B cell (primary cell): ENCODE results near the gene FIGNL2.

Experiments used
- EZH2 ChIP-seq: IDR thresholded peaks from 2 replicates; pipeline ENCODE4 v1.6.1; 2012; ENCODE audit warnings: borderline replicate concordance, low read depth, mild to moderate bottlenecking, moderate library complexity, low read length; ENCODE audit not compliant: insufficient read depth, poor library complexity, severe bottlenecking
- TF ChIP-seq, protein P1 (sequence below): fragments of 200-600 bp; IDR thresholded peaks from one replicate; pipeline ENCODE4 v1.8.0; 2022; ENCODE audit warnings: antibody characterized with exemption, mild to moderate bottlenecking

DNA sequence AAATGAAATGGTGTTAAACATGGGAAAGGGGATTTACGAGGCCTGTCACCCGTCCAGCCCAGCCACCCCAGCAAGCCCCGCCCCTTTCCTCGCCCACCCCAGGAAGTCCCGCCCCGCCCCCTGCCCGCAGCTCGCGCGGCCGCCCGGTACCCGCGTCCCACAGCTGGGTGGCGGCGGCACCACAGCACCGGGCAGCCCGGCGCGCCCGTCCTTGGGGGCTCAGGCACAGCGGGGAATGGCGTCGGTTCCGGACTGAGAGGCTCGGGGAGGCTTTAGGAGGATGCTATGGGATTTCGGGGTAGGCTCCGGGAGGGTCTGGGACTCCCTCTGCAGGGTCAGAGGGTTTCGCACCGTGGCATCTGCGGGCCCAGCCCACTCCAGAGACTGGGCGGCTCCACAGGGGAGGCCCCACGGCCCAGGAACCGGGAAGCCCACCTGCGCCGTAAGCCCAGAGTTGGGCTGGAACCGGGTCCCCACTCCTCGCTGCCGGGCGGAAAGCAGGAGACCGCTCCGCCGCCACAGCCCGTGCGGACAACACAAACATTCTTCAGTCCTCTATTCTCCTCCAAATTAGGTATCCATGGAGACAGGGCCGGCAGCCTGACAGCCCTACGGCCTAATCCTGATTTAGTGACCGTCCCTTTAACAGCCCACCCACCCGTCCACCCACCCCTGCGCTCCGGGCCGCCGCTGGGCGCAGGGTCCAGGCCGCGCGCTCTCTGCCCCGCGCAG is 1.4 kb downstream of the FIGNL2 start:
- TF ChIP-seq, protein P1, sequence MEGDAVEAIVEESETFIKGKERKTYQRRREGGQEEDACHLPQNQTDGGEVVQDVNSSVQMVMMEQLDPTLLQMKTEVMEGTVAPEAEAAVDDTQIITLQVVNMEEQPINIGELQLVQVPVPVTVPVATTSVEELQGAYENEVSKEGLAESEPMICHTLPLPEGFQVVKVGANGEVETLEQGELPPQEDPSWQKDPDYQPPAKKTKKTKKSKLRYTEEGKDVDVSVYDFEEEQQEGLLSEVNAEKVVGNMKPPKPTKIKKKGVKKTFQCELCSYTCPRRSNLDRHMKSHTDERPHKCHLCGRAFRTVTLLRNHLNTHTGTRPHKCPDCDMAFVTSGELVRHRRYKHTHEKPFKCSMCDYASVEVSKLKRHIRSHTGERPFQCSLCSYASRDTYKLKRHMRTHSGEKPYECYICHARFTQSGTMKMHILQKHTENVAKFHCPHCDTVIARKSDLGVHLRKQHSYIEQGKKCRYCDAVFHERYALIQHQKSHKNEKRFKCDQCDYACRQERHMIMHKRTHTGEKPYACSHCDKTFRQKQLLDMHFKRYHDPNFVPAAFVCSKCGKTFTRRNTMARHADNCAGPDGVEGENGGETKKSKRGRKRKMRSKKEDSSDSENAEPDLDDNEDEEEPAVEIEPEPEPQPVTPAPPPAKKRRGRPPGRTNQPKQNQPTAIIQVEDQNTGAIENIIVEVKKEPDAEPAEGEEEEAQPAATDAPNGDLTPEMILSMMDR = no peak
- no peak for TF ChIP-seq EZH2
